Measurements from ENCODE around the gene GATAD1. TPM values are rescaled to one million over a fixed set of nuclear protein-coding genes. Genes with fewer than 3 reads are reported as not detected.

Gene GATAD1, protein sequence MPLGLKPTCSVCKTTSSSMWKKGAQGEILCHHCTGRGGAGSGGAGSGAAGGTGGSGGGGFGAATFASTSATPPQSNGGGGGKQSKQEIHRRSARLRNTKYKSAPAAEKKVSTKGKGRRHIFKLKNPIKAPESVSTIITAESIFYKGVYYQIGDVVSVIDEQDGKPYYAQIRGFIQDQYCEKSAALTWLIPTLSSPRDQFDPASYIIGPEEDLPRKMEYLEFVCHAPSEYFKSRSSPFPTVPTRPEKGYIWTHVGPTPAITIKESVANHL
- total RNA-seq, result 26.7 and 29.5 TPM in 2 replicates

DNA sequence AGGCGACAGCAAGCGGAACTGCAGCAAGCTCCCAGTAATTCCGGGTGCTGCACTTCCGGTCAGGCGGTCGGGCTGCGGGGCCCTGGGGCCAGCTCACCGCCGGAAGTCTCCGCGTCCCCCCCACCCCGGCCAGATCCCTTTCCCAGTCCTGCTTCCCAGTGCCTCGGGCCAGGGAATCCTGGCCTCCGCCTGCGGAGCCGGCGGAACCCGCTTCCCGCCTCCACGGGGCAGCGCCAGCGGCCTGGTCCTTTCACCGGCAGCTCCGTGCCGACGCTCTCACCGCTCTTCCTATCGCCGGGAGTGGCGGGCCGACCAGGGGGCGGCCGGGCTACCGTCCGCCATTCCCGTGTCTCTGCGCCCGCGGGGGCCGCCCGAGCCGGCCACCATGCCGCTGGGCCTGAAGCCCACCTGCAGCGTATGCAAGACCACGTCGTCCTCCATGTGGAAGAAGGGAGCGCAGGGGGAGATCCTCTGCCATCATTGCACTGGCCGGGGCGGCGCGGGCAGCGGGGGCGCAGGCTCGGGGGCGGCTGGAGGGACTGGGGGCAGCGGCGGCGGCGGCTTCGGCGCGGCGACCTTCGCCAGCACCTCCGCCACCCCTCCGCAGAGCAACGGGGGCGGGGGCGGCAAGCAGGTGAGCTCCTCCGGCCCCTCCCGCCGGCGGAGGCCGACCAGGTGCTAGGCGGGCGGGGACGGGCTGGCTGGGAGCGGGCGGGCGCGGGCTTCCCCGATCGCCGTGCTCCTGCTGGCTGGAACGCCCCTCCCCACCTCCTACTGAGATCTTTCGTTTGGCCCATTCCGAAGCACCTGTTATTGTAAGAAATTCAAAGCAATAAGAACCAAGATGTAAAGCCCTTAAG lies at the start of gene GATAD1:
Gene GATAD1 (plus strand): TSS at position 138 of the 860 bp plus-strand sequence. CDS start 248 bp downstream, at position 386.

DNA sequence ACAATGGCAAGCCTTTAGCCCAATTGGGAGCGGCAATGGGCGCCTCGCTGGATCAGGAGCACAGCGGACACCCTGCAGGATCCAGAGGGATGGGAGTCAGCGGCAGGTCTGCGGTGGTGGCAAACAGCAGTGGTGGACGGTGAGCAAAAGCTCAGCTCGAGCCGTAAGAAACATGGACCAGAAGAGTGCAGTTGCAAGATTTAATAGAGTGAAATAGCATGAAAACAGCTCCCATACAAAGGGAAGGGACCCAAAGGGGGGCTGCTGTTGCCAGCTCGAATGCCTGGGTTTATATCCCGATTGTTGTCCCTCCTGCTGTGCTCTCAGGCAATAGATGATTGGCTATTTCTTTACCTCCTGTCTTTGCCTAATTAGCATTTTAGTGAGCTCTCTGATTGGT lies 30.4 kb downstream of the GATAD1 start, which contains the start of gene ERVW-1:
Gene ERVW-1 (minus strand): TSS at position 266 of the 400 bp plus-strand sequence. CDS start 7,565 bp downstream, outside the sequence.

Other genes starting within 250 kb of the GATAD1 start
- 57.7 and 64.6 TPM in 2 replicates for gene KRIT1, start 201.6 kb upstream of the GATAD1 start, total RNA-seq
- 52.6 and 67.3 TPM in 2 replicates for gene ANKIB1, start 201.5 kb upstream of the GATAD1 start, total RNA-seq
- not detected in 2 replicates for gene ERVW-1, start 30.5 kb downstream of the GATAD1 start, total RNA-seq
- 18.2 and 18.5 TPM in 2 replicates for gene PEX1, start 81.0 kb downstream of the GATAD1 start, total RNA-seq
- 11.4 and 13.6 TPM in 2 replicates for gene RBM48, start 81.3 kb downstream of the GATAD1 start, total RNA-seq
- gene FAM133B, start 142.9 kb downstream of the GATAD1 start, total RNA-seq, result 36.6 and 41.9 TPM in 2 replicates